HUES6 (cell line): Measurements from ENCODE around the gene CTBS.

Source experiments
- H3K27ac ChIP-seq: 2 replicates; pipeline ENCODE4 v1.7.0; 2013; ENCODE audit warnings: low read depth, mild to moderate bottlenecking, low read length, inconsistent platforms
- H3K27me3 ChIP-seq: 2 replicates; pipeline ENCODE4 v1.6.1; 2013; ENCODE audit warnings: low read length; ENCODE audit not compliant: control insufficient read depth, insufficient read depth
- H3K36me3 ChIP-seq: 2 replicates; pipeline ENCODE4 v1.6.1; 2013; ENCODE audit warnings: low read length; ENCODE audit not compliant: control insufficient read depth, insufficient read depth
- H3K4me1 ChIP-seq: 2 replicates; pipeline ENCODE4 v1.6.1; 2013; ENCODE audit warnings: low read length; ENCODE audit not compliant: control insufficient read depth, insufficient read depth
- H3K4me3 ChIP-seq: 2 replicates; pipeline ENCODE4 v1.5.1; 2013; ENCODE audit warnings: low read depth, low read length
- H3K9ac ChIP-seq: one replicate; pipeline ENCODE4 v1.6.1; 2013; ENCODE audit warnings: mild to moderate bottlenecking, low read length
- H3K9me3 ChIP-seq: 2 replicates; pipeline ENCODE4 v1.6.1; 2013; ENCODE audit warnings: low read depth, low read length; ENCODE audit not compliant: control insufficient read depth, insufficient read depth

Gene CTBS

GRCh38 chr1:84573967-84574842, at the start of gene CTBS:
CTBS (minus strand) TSS chr1:84574440; CDS start chr1:84574415, 25 bp downstream.
- Histone ChIP-seq H3K27me3 (0 out of 2 replicates have a peak, but pooled peaks cover 2% of the 10 kb centered on the region), H3K9me3 (no peaks in the 10 kb centered on the region), H3K36me3 (peaks cover 1% of the 10 kb centered on the region), H3K4me3 (peak within 1 kb of the TSS; percentile 73), H3K27ac (peak within 1 kb of the TSS; percentile 57), H3K4me1 (peaks cover 25% of the 10 kb centered on the region), H3K9ac (peak within 1 kb of the TSS; percentile 90)

GRCh38 chr1:84621553-84621952, 47.3 kb upstream of the CTBS start:
- Histone ChIP-seq H3K9me3 (no peaks in the 10 kb centered on the region), H3K9ac (no peak overlapping the region), H3K4me3 (no peak overlapping the region), H3K36me3 (no peaks in the 10 kb centered on the region), H3K27ac (no peak overlapping the region), H3K4me1 (peaks cover 4% of the 10 kb centered on the region), H3K27me3 (no peaks in the 10 kb centered on the region)

- Histone ChIP-seq H3K27me3 (no peaks in the 10 kb centered on the region), H3K4me1 (peaks cover 4% of the 10 kb centered on the region), H3K9ac (peak overlapping the region; percentile 70), H3K4me3 (peak overlapping the region; percentile 74), H3K9me3 (no peaks in the 10 kb centered on the region), H3K36me3 (no peaks in the 10 kb centered on the region), H3K27ac (no peak overlapping the region)
Measured at GRCh38 chr1:84620720-84621313, 46.6 kb upstream of the CTBS start.

DNA sequence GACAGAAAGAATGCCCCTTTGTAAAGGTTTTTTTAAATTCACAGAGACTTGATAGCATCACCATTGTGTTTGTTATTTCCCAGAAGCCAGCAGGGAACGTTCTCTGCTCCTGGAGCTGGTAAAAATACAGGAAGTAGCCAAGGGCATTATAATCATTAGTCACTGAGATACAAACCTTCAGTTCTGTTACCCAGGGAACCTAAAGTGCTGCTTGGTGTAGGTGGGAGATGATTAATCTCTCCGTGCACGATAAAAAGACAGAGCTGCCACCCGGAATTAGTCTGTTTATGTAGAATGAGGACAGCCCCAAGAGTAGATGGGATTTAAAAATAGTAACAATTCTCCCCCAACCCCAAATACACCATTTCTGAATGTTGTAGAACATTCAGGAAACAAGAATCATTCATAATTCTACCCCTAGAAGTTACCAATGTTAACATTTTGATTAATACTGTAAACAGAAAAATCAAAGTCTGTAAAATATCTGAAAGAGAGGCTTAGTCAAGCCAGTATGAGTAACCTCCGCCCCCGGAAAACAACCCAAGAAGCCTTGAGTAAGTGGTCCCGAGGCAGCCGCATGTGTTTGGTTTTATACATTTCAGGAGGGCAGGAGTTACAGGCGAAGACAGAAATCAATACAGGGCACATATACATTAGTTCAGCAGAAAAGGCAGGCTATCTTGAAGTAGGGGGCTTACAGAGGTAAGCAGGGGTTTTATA, 45.3 kb upstream of the CTBS start:
- H3K9ac ChIP-seq = no peak overlapping the region
- H3K9me3 ChIP-seq = peaks cover 5% of the 10 kb centered on the region
- peaks cover 4% of the 10 kb centered on the region for H3K4me1 ChIP-seq
- no peak overlapping the region for H3K4me3 ChIP-seq
- H3K27me3 ChIP-seq = no peaks in the 10 kb centered on the region
- no peak overlapping the region for H3K27ac ChIP-seq
- no peaks in the 10 kb centered on the region for H3K36me3 ChIP-seq

- Histone ChIP-seq H3K27me3 (no peaks in the 10 kb centered on the region), H3K36me3 (no peaks in the 10 kb centered on the region), H3K4me1 (peaks cover 4% of the 10 kb centered on the region), H3K9me3 (peaks cover 26% of the 10 kb centered on the region), H3K9ac (no peak overlapping the region), H3K4me3 (no peak overlapping the region), H3K27ac (no peak overlapping the region)
Measured at GRCh38 chr1:84617349-84617748, 43.1 kb upstream of the CTBS start.

GRCh38 chr1:84615790-84616189, 41.5 kb upstream of the CTBS start:
- Histone ChIP-seq H3K27me3 (no peaks in the 10 kb centered on the region), H3K27ac (no peak overlapping the region), H3K4me1 (peaks cover 8% of the 10 kb centered on the region), H3K9ac (no peak overlapping the region), H3K4me3 (no peak overlapping the region), H3K9me3 (peaks cover 29% of the 10 kb centered on the region), H3K36me3 (no peaks in the 10 kb centered on the region)

GRCh38 chr1:84613887-84614286, 39.6 kb upstream of the CTBS start:
- Histone ChIP-seq H3K9ac (no peak overlapping the region), H3K4me3 (no peak overlapping the region), H3K9me3 (peaks cover 36% of the 10 kb centered on the region), H3K27me3 (no peaks in the 10 kb centered on the region), H3K36me3 (no peaks in the 10 kb centered on the region), H3K27ac (no peak overlapping the region), H3K4me1 (peaks cover 3% of the 10 kb centered on the region; the same call in 1 of the 2 replicates)

DNA sequence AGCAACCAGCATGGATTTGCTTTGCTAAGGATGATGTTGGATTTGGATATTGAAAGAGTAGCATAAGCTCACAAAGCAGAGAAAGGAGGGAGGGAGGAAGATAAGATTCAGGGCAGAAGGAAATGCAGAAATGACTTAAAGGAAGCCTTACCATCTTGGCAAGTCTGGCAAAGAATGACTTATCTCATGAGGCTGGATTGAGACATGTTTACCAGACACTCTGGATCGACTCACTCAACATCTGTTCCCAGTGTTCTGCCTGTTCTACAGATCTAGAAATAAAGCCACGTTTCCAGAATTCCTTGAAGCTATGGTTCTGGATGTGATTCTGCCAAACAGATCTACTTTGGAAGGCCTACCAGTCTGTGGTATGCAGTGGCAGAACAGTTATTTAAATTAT, 38.8 kb upstream of the CTBS start:
- peaks cover 38% of the 10 kb centered on the region for H3K9me3 ChIP-seq
- no peak overlapping the region for H3K27ac ChIP-seq
- peaks cover 3% of the 10 kb centered on the region; the same call in 1 of the 2 replicates for H3K4me1 ChIP-seq

GRCh38 chr1:84611796-84612195, 37.6 kb upstream of the CTBS start:
- no peak overlapping the region for H3K4me3 ChIP-seq
- no peaks in the 10 kb centered on the region for H3K27me3 ChIP-seq
- H3K4me1 ChIP-seq = peaks cover 3% of the 10 kb centered on the region; the same call in 1 of the 2 replicates
- H3K9me3 ChIP-seq = peaks cover 42% of the 10 kb centered on the region
- no peak overlapping the region for H3K9ac ChIP-seq
- H3K27ac ChIP-seq = no peak overlapping the region
- H3K36me3 ChIP-seq = no peaks in the 10 kb centered on the region

More for the DNA sequence above, 38.8 kb upstream of the CTBS start:
- no peak overlapping the region for H3K9ac ChIP-seq
- H3K36me3 ChIP-seq = no peaks in the 10 kb centered on the region
- no peaks in the 10 kb centered on the region for H3K27me3 ChIP-seq
- H3K4me3 ChIP-seq = no peak overlapping the region

GRCh38 chr1:84611091-84611490, 36.9 kb upstream of the CTBS start:
- Histone ChIP-seq H3K36me3 (no peaks in the 10 kb centered on the region), H3K9ac (no peak overlapping the region), H3K4me1 (peaks cover 3% of the 10 kb centered on the region; the same call in 1 of the 2 replicates), H3K27ac (no peak overlapping the region), H3K27me3 (no peaks in the 10 kb centered on the region), H3K4me3 (no peak overlapping the region), H3K9me3 (peaks cover 49% of the 10 kb centered on the region)
